Endothelial cell of umbilical vein (primary cell): ENCODE data around the gene CXCR2. TPM values are rescaled to one million over a fixed set of nuclear protein-coding genes. Genes with fewer than 3 reads are reported as not detected.

Experiments
- BruUV-seq: library from RNA; stranded (reverse); fragments of 400-500 nt; replicated peaks from 2 replicates; lab custom pipeline; 2021; lab: Mats Ljungman, UMichigan
- CTCF ChIA-PET: fragments of 300-600, 350-600 bp; sonication (Branson Sonifier 250); formaldehyde crosslinking; loops from one replicate; lab custom pipeline; 2021; ENCODE audit warnings: antibody characterized with exemption, inconsistent platforms; lab: Charles Lee
- POLR2A ChIA-PET: fragments of 300-600, 350-600 bp; sonication (Branson Sonifier 250); formaldehyde crosslinking; loops from one replicate; lab custom pipeline; 2021; ENCODE audit warnings: antibody characterized with exemption, inconsistent platforms; lab: Charles Lee
- DNase-seq: peaks from one replicate; pipeline ENCODE4 v3.0.0-alpha.2; 2011; ENCODE audit warnings: low read depth, low spot score
- FAIRE-seq: peaks from 2 replicates; lab custom pipeline; 2011; peaks lifted over from hg19 to GRCh38; lab: Jason Lieb, UNC
- H2AFZ ChIP-seq: 2 replicates; pipeline ENCODE4 v1.6.0; 2012; ENCODE audit warnings: low read depth, low read length, control low read depth, inconsistent platforms
- H3K27ac ChIP-seq: 2 replicates; pipeline ENCODE4 v1.5.1; 2011; ENCODE audit warnings: low read depth, mild to moderate bottlenecking, control low read depth, low read length, moderate library complexity; ENCODE audit not compliant: insufficient read depth
- H3K27me3 ChIP-seq, 2 experiments: 2 replicates each; pipeline versions ENCODE4 v1.6.0 to v1.6.1; 2011; ENCODE audit warnings: low read length in 2 of 2, mixed read lengths in 1 of 2; ENCODE audit not compliant: control insufficient read depth in 2 of 2, insufficient read depth in 2 of 2
- H3K36me3 ChIP-seq, 2 experiments: 2 replicates in 1 of 2; 3 replicates in 1 of 2; pipeline ENCODE4 v1.5.1; 2011; ENCODE audit warnings: low read length in 2 of 2, mild to moderate bottlenecking in 1 of 2, moderate library complexity in 1 of 2; ENCODE audit not compliant: control insufficient read depth in 2 of 2, insufficient read depth in 2 of 2; ENCODE audit errors: extremely low read depth in 1 of 2
- H3K4me1 ChIP-seq: 3 replicates; pipeline ENCODE4 v1.5.1; 2011; ENCODE audit warnings: mild to moderate bottlenecking, low read length; ENCODE audit not compliant: control insufficient read depth, insufficient read depth; ENCODE audit errors: extremely low read depth
- H3K4me2 ChIP-seq: 2 replicates; pipeline ENCODE4 v1.6.1; 2011; ENCODE audit warnings: low read length, control low read depth, mixed read lengths; ENCODE audit not compliant: insufficient read depth
- H3K4me3 ChIP-seq, 3 experiments: fragments of 200-600 bp in 1 of 3; sonication (generic), shearing (Covaris generic) in 1 of 3; replicated peaks in 1 of 3; 2 replicates each; pipeline ENCODE4 v1.5.1; 2011 to 2016; ENCODE audit warnings: control low read depth in 3 of 3, low read length in 3 of 3, mild to moderate bottlenecking in 2 of 3, inconsistent platforms in 1 of 3, low read depth in 1 of 3, moderate library complexity in 1 of 3; ENCODE audit not compliant: insufficient read depth in 1 of 3
- H3K79me2 ChIP-seq: 2 replicates; pipeline ENCODE4 v1.6.0; 2012; ENCODE audit warnings: low read length, inconsistent platforms; ENCODE audit not compliant: control insufficient read depth, insufficient read depth
- H3K9ac ChIP-seq: replicated peaks from 2 replicates; pipeline ENCODE3; 2011; ENCODE audit warnings: low read length, control low read depth; ENCODE audit not compliant: insufficient read depth; ENCODE audit errors: extremely low read depth
- H3K9me1 ChIP-seq: replicated peaks from 3 replicates; pipeline ENCODE4 v1.6.0; 2011; ENCODE audit warnings: mild to moderate bottlenecking, low read length; ENCODE audit not compliant: control insufficient read depth, insufficient read depth; ENCODE audit errors: extremely low read depth
- H3K9me3 ChIP-seq: replicated peaks from 2 replicates; pipeline ENCODE4 v1.5.1; 2012; ENCODE audit warnings: low read length, inconsistent platforms; ENCODE audit not compliant: control insufficient read depth, insufficient read depth
- H4K20me1 ChIP-seq: replicated peaks from 2 replicates; pipeline ENCODE3; 2011; ENCODE audit warnings: mild to moderate bottlenecking, low read length; ENCODE audit not compliant: control insufficient read depth, insufficient read depth; ENCODE audit errors: extremely low read depth
- CTCF ChIP-seq, 2 donors: IDR thresholded peaks; 1 replicate in 1 of 2; 2 replicates in 1 of 2; pipeline ENCODE4 v1.5.1; 2011; ENCODE audit warnings: low read length in 2 of 2, mild to moderate bottlenecking in 2 of 2, moderate library complexity in 2 of 2, control low read depth in 1 of 2, inconsistent platforms in 1 of 2, low read depth in 1 of 2; ENCODE audit not compliant: insufficient read depth in 1 of 2; ENCODE audit errors: extremely low read depth in 1 of 2
- EZH2 ChIP-seq: IDR thresholded peaks from 2 replicates; pipeline ENCODE4 v1.6.1; 2012; ENCODE audit warnings: borderline replicate concordance, low read depth, mild to moderate bottlenecking, moderate library complexity, low read length, inconsistent platforms; ENCODE audit not compliant: severe bottlenecking
- FOS ChIP-seq: IDR thresholded peaks from 2 replicates; pipeline ENCODE4 v1.6.1; 2011; ENCODE audit warnings: mild to moderate bottlenecking, low read length, moderate library complexity, borderline replicate concordance; ENCODE audit not compliant: insufficient read depth
- GATA2 ChIP-seq: IDR thresholded peaks from 2 replicates; pipeline ENCODE4 v1.7.0; 2011; ENCODE audit warnings: low read depth, mild to moderate bottlenecking, moderate library complexity, mixed read lengths, low read length; ENCODE audit not compliant: insufficient read length, insufficient read depth
- JUN ChIP-seq: IDR thresholded peaks from 2 replicates; pipeline ENCODE4 v1.6.1; 2011; ENCODE audit warnings: borderline replicate concordance, low read depth; ENCODE audit not compliant: insufficient read length, insufficient read depth
- MAX ChIP-seq: IDR thresholded peaks from 2 replicates; pipeline ENCODE4 v1.6.1; 2011; ENCODE audit not compliant: insufficient read depth, insufficient read length
- MYC ChIP-seq: IDR thresholded peaks from one replicate; pipeline ENCODE4 v1.6.1; 2011; ENCODE audit warnings: mild to moderate bottlenecking, low read depth, low read length
- POLR2A ChIP-seq: IDR thresholded peaks from 2 replicates; pipeline ENCODE4 v1.6.1; 2012; ENCODE audit warnings: low read depth, mild to moderate bottlenecking, control low read depth, low read length
- POLR2AphosphoS5 ChIP-seq: IDR thresholded peaks from 2 replicates; pipeline ENCODE4 v1.6.1; 2012; ENCODE audit warnings: low read depth, mild to moderate bottlenecking, control low read depth, low read length, moderate library complexity; ENCODE audit not compliant: insufficient read depth
- dilution Hi-C: fragments of 300-500 bp; cut with MboI; formaldehyde crosslinking; loops from one replicate; pipeline ENCODE4 v1.15.0; 2019; ENCODE audit warnings: low sequenced_read_pairs; ENCODE audit not compliant: extremely low pct_ligation_motif_present
- intact Hi-C: fragments of 100-400 bp; cut with micrococcal nuclease; formaldehyde crosslinking; loops from one replicate; pipeline ENCODE4 v1.10.0; 2022
- polyA plus RNA-seq, 4 experiments: library from polyadenylated mRNA; depleted of rRNA in 3 of 4; stranded (reverse) in 3 of 4; unstranded in 1 of 4; fragments of >200 nt; gene quantifications; 2 replicates each; pipeline versions ENCODE4 v1.2.1 to v1.2.3, GENCODE V29; 2011 to 2012; ENCODE audit warnings: missing spikeins in 1 of 4
- total RNA-seq: library from RNA; stranded (reverse); gene quantifications from 2 replicates; pipeline ENCODE4 v1.2.3, GENCODE V29; 2021

CXCR2 gene
- total and polyA plus RNA-seq, 2 donors (not counting 3 experiments of a cell fraction or from before 2014, with no cell fraction given) = not detected

GRCh38 chr2:218086478-218086877 is 39.4 kb upstream of the CXCR2 start:
- intact Hi-C loops (no loop called here), dilution Hi-C loops (no loop called here)
- Histone ChIP-seq H4K20me1 (no peaks in the 10 kb centered on the region), H3K27me3 (peaks cover 0 to 4% of the 10 kb centered on the region in 2 experiments), H2AFZ (no peak overlapping the region), H3K9me1 (no peaks in the 10 kb centered on the region), H3K9me3 (no peaks in the 10 kb centered on the region), H3K9ac (no peak overlapping the region), H3K36me3 (no peaks in the 10 kb centered on the region), H3K27ac (no peak overlapping the region), H3K4me2 (no peak overlapping the region), H3K4me3 (no peak overlapping the region), H3K79me2 (no peaks in the 10 kb centered on the region), H3K4me1 (no peaks in the 10 kb centered on the region)
- CTCF ChIA-PET = no interaction called here
- POLR2A ChIA-PET = no interaction called here
- DNase-seq (no peak), FAIRE-seq (no peak)
- TF ChIP-seq MAX (no peak), JUN (no peak), POLR2AphosphoS5 (no peak)
- BruUV-seq = no TSS peak

GRCh38 chr2:218089259-218089658 is 36.6 kb upstream of the CXCR2 start:
- H3K4me3 ChIP-seq = no peak overlapping the region
- TF ChIP-seq MAX (no peak), EZH2 (no peak), GATA2 (no peak), CTCF (IDR thresholded peaks at IDR 0.05; ENCODE audit: extremely low read depth in 1 of 2, insufficient read depth in 1 of 2, low read depth in 1 of 2, low read length in 2 of 2) (no peak), FOS (no peak), POLR2A (no peak), JUN (no peak), POLR2AphosphoS5 (no peak), MYC (no peak)
- H3K36me3 ChIP-seq = no peaks in the 10 kb centered on the region
- dilution Hi-C loops = no loop called here
- H3K9me3 ChIP-seq = no peaks in the 10 kb centered on the region
- no peaks in the 10 kb centered on the region for H3K9me1 ChIP-seq
- FAIRE-seq (no peak), DNase-seq (no peak)
- H3K4me2 ChIP-seq = no peak overlapping the region
- BruUV-seq = no TSS peak
- H4K20me1 ChIP-seq = no peaks in the 10 kb centered on the region
- no peak overlapping the region for H3K27ac ChIP-seq
- H3K79me2 ChIP-seq = no peaks in the 10 kb centered on the region
- no peak overlapping the region for H3K9ac ChIP-seq
- CTCF ChIA-PET = no interaction called here
- no peaks in the 10 kb centered on the region for H3K4me1 ChIP-seq
- H3K27me3 ChIP-seq = peaks cover 0 to 4% of the 10 kb centered on the region in 2 experiments
- intact Hi-C loops = no loop called here
- no peak overlapping the region for H2AFZ ChIP-seq
- POLR2A ChIA-PET = no interaction called here
